GM15510 (cell line): ENCODE measurements around the gene TMPRSS7.

Experiments used
- POLR2A ChIP-seq: IDR thresholded peaks from 3 replicates; pipeline ENCODE4 v1.6.1; 2011; ENCODE audit warnings: borderline replicate concordance; ENCODE audit not compliant: insufficient read length; ENCODE audit errors: extremely low read depth

Gene TMPRSS7

DNA sequence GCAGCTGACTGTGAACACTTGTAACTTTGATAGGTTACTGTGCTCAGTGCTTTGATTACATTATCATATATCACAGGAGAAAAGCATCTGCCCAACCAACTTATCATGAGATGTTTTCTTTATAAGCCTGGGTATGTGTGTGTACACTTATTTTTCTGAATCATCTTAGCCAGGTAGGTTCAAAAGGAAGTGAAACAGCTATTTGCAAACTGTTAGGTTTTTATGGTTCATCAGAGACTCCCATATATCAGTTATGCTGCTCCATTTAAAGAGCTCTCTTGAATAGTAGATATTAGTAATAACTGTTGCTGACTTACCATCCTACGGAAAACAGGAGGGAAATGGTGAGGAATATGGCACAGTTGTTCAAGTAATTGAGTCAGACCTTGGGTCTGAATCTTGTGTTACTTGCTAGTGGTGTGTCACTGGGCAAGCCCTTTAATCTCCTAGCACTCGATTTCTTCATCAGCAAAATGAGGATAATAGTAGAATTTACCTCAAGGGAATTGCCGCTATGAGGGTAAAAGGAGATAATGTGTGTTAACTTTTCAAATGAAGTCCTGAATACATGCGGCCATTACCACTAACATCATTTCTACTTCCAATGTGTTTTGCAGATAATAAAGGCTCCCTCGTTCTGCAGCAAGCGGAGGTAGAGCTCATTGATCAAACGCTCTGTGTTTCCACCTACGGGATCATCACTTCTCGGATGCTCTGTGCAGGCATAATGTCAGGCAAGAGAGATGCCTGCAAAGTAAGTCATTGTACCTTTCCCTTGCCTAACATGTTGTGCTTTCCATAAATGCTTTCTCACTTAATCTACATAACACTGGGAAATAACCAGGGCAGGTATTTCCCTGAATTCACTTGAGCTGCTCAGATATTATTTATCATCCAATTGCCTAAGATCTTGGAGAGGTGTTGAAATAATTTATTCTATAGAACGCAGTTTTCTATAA, 43.9 kb downstream of the TMPRSS7 start:
- TF ChIP-seq POLR2A = no peak

DNA sequence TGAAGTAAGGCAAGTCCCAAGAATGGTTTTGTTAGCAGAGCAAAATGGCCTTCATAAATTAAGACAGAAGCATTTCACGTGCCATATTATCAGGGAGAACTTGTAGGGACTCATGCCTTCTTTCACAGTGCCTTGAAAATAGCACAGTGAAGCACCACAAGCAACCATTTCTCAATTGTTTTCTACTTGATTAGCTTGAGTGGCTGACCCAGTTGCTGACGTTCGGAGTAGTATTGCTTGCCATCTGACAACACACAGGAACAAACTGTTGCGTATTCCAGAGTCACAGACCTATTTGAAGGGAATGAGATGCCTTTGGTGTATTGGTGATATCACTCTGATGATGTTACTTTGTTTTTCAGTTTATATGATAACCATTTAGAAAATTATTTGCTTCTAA, 48.7 kb downstream of the TMPRSS7 start:
- no peak for TF ChIP-seq POLR2A

DNA sequence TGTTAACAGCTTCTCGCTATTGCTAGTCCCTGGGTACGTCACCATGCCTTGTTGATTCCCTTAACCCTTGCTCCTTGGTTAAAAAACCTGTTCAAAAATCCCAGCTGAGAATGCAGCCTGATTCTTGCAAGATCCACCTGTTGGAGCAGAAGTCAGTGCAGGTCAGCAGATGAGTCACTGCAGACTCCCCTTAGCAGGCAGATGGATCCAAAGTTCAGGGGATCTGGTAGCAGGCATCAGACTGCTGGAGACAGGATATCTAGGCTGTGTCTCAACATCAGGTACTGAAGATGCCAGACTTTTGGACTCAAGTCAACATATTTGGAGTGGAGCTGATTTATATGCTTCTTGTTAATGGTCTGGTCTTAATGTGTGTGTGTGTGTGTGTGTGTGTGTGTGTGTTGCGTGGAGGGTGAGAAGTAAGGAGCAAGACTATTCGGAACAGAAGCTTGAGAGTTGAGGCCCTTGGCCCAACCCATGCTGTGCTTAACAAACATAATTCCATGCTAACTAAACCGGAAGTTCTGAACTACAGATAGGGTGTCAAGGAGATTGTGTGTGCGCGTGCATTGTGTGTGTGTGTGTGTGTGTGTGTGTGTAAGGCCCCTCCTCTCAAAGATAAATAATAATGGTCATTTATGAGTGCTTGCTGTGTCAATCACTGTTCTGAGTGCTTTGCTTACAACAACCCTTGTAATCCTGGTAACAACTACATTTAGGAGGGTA, 50.6 kb downstream of the TMPRSS7 start:
- no peak for TF ChIP-seq POLR2A

DNA sequence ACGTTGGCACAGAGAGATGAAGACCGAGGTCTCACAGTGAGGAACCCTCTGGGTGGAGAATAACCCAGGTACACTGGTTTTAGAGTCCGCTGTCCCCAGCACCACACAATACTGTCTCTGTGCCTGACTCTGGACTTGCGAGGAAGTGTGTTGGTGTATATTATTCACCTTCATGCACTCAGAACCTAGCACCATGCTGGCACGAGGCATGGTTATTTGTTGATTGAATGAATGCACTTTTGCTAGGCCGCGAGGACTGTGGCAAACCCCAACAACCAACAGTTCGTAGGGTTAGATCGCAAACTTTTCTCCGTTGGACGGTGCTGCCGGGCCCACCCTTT, 51.2 kb downstream of the TMPRSS7 start:
- TF ChIP-seq POLR2A = no peak

DNA sequence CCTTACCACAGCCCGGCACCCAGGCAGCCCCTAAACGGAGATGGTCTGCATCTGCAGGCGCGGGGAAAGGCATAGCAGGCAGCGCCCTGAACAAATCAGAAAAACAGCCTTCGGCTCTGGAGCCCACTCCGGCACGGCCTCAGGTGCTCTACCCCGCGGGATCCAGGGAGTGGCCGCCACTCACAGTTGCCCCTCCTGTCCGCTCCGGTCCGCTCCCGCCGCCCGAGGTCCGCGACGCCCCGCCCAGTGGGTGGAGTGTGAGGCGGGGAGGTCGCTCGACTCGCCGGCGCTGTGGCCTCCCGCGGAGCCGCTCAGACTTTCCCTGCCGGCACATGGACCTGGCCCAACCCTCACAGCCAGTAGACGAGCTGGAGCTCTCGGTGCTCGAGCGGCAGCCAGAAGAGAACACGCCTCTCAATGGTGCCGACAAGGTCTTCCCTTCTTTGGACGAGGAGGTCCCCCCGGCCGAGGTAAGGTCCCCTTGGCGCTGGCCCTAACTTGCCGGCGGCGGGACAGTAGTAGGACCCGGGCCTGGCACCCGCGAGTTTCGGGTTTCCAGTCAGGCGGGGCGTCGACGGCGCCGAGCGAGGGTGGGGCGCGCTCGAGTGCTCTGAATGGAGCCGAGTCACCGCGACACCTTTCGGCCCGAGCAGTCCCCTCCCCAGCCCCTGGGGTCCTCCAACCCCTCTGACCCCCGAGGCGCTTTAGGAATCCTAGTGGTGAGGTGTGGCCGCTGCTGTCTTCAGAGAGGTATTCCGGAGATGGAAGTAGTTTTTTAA, 51.7 kb downstream of the TMPRSS7 start, which contains the start of gene C3orf52:
Gene C3orf52, plus strand, starts transcription at position 314 of the 779 bp plus-strand sequence. Its CDS starts 19 bp downstream, at position 333.
- TF ChIP-seq POLR2A = no peak

DNA sequence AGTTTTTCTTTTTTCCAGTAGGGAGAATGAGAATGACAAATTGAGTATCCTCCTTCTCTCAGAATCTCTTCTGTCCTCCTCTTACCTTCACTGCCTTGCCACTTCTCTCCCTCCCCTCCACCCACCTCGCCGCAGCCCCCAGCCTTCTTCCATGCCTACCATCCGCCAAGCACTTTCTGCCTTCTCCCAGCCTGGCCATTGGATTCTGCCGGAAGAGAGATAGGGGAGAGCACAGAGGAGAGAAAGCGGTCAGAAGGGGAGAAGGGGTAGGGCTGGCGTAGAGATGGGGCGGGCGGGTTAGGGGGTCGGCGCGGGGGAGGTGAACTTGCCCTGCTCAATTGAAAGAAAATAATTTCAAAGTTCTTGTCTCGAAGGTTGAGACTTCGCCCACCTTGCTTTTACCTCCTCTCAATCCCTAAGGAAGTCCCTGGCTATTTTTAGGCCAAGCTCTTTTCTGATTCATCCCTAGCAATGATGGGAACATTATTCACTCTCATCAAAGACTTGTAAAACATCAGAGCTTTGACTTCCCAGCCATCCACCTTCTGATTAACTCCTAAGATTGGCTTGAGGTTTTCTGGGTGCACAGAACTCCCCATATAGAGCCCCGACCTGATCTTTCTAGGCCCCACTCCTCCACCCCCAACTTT, 52.5 kb downstream of the TMPRSS7 start:
- no peak for TF ChIP-seq POLR2A

DNA sequence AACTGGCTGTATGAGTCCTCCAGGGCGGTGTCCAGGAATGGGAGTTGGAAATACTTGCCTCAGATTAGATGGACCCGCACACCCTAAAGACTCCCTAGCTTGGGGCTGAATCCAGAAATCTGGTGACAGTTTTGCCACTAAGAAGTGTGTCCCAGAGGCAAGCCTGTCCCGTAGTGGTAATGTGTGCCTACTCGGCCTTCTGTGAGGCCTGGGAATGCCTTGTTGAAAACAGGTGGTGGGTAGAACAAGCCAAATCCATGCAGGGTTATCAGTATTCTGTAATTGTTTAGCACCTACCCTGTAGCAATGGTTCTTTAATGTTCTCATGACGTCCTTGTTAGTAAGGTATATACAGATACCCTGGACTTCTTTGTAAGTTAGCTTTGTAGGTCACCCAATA, 53.2 kb downstream of the TMPRSS7 start:
- TF ChIP-seq POLR2A = no peak

DNA sequence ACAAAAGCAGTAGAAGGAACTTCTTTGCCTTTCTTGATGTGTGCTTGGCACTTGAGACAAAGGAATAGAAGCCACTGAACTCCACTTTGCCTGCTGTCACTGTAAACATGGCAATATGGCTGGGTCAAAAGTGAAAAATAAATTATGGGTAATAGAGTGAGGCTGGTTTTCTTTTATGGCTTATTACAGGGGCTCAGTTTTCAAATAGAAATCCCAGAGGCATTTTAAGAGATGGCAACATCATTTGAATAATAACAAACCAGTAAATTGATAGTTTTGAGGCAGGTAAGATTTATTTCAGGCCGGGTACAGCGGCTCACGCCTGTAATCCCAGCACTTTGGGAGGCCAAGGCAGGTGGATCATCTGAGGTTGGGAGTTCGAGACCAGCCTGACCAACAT, 54.4 kb downstream of the TMPRSS7 start:
- TF ChIP-seq POLR2A = no peak

DNA sequence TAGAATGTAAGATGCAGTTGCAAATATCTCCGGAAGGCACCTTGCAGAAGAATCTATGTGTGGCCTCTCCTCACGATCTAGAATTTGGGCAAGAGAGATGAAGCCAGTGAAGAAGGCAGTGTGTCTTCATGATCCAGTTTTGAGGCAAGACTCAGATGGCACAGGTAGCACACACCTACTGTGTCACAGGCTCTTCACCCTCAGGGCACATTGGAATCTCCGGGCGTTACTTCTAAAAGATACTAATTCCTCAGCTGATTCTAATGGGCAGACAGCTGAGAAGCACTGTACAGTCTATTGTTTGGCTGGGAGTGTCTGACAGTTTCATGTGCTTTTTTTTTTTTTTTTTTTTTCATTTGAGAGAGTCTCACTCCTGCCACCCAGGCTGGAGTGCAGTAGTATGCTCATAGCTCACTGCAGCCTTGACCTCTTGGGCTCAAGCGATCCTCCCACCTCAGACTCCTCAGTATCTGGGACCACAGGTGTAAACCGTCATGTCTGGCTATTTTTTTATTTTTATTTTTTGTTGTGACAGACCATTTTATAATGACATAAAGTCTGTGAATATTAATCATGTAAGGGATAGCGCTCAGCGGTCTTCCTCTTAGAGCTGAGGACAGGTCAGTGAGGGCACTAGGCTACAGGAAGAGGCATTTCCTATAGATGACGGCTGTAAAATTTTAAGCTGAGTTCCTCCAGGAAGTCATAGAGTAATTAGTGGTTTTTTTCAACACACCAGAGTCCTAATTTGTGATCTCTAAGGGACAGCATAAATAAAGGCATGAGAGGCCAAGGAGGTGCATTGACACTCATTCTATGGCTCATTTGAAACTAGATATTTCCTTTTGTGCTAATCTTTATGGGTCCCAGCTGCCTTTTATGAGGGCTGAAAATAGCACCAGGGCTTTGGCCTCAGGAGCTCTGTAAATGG, 55.7 kb downstream of the TMPRSS7 start:
- TF ChIP-seq POLR2A = no peak

DNA sequence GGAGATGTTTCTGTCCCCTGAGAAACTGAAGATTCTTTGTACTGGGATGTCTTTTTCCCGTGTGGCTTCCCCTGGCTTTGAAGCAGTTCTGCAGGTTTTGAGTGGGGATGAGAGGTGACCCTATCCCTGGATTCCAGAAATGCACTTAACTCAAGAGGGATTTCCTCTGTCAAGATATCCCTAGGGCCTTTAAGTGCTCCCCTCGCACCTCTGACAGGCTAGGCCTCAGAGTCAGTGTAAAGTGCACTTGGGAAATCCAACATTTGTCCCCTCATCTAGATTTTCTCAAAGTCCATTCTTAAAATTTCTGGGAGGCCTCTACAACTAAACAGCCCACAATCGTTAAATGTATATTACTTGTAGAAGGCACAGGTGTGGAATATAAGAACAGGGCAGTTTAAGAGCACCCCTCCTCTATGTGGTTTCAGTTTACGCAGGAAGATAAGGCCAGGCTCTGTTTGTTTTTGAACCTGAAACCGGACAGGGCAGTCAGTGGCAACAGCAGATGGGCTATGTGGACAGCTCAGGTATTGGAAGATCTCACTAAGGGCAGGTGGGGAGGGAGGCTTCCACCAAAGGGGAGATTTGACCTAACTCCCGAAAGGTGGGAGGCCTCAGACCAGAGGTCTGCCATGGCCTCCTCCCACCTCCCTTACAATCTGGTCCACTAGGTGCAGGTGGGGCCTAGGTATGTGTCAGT, 56.5 kb downstream of the TMPRSS7 start:
- no peak for TF ChIP-seq POLR2A

DNA sequence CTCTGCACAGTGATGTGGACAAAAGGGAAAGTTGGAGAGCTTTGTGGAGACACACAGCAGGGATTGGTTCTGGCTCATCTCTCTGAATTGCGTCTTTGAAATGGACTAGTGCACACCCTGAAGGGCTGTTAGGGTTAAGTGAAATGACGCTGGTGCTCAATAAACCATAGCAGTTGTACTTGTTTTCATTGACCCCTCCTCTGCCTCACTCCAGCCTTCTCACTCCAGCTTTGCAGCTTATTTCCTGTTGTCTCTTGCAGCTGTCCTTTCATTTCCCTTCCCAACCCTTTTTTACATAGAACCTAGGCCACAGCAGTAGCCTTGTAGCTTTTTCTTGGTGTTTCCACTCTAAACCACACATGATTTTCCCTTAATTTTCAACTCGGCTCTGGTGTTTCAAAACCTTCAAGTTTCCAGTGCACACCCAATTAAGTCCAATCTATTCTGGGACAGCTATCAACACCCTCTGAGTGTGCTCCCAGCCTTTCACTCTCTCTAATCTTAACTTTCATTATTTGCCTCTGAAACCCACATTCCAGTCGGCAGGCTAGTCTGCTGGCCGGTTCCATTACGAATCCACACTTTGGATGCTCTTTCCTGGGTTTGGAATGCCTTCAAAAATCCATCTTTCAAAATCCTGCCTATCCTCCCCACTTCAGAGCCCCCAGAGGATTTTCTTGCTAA, 58.1 kb downstream of the TMPRSS7 start:
- TF ChIP-seq POLR2A = no peak

DNA sequence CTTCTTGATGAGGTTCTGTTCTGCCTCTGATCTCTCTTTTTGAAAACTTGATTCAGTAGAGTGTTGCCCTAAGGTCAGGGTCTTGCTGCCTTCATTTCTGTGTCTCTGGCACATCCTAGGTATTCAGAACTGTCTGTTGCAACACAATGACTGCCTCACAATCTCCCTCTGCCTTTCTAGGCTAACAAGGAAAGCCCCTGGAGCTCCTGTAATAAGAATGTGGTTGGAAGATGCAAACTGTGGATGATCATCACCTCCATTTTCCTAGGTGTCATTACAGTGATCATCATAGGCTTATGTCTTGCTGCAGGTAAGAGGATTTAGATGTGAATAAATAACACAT, 58.6 kb downstream of the TMPRSS7 start:
- TF ChIP-seq POLR2A = no peak

DNA sequence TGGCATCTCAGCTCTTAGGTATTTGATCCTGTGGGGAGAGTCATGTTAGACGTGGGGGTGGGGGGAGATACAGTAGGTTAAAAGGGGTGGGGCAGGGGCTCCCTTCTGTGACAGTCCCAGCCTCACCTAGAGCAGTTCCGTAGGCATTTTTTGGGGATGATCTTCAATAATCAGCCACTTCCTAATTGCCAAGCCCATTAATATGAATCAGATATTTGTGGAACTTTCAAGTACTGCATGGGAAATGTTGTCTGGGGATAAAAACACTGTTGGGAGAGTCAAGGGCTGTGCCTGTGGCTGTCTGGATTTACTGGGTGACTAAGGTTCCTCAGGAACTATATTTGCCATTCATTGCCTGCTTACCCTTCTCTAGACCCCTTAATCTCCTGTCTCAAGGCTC, 61.2 kb downstream of the TMPRSS7 start:
- TF ChIP-seq POLR2A = no peak

DNA sequence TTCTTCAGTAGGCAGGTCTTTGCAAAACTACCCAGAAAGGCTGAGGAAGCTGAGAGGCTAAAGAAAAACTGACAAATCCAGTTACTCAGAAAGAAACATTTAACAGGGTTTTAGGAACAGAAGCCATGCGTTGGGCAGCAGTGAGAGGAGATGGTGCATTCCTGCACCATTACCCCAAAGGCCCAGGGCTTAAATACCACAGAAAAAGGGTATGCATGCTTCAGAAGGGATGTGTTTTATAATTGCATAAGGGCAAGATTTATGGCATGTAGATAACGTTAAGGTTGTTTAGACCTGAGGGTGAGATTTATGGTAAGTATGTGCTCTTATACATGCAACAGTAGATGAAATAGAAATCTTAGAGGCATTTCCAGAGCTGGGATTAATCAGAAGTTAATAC, 61.6 kb downstream of the TMPRSS7 start:
- no peak for TF ChIP-seq POLR2A
